B cell (primary cell): ENCODE measurements around the gene ZNF146.

ENCODE experiments used
- CTCF ChIP-seq: fragments of 200-600 bp; IDR thresholded peaks from one replicate; pipeline ENCODE4 v1.8.0; 2022; ENCODE audit warnings: antibody characterized with exemption, mild to moderate bottlenecking
- EZH2 ChIP-seq: IDR thresholded peaks from 2 replicates; pipeline ENCODE4 v1.6.1; 2012; ENCODE audit warnings: borderline replicate concordance, low read depth, mild to moderate bottlenecking, moderate library complexity, low read length; ENCODE audit not compliant: insufficient read depth, poor library complexity, severe bottlenecking

DNA sequence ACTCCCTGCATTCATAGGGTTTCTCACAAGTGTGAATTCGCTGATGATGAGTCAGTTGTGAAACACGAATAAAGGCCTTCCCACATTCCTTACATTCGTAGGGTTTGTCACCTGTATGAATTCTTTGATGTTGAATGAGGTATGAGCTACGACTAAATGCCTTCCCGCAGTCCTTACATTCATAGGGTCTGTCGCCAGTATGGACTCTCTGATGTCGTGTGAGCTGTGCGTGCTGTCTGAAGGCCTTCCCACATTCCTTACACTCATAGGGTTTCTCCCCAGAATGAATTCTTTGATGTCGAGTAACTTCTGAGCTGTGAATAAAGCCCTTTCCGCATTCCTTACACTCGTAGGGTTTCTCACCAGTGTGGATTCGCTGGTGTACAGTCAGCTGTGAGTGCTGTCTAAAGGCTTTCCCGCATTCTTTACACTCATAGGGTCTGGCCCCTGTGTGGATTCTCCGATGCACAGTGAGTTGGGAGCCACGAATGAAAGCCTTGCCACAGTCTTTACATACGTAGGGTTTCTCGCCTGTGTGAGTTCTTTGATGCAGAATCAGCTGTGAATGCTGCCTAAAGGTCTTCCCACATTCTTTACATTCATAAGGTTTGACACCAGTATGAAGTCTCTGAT lies 32.2 kb upstream of the ZNF146 start:
- TF ChIP-seq CTCF (no peak), EZH2 (no peak)
